ENCODE results near the gene OR7A10.

Gene OR7A10

DNA sequence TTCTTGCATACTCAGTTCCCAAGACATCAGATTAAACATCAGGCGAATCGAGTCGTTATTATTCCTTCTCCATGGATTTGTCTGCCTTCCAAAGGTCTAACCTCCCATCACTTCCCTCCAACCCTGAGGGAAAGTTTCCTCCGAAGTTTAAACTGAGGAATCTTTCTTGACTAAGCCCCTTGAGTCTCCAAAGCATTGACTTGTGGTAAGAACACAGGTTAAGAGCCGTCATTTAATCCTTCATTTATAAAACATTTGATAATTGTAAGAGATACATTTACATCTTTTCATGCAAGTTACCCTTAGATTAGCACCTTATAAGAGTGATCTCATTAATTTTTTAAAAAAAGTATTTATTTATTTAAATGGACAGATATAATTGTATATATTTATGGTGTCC lies at the start of gene OR7A10:
OR7A10 (minus strand) TSS at position 101 of the 400 bp plus-strand sequence. CDS start 7,045 bp downstream, outside the sequence.
- no peak for DNase-seq

DNA sequence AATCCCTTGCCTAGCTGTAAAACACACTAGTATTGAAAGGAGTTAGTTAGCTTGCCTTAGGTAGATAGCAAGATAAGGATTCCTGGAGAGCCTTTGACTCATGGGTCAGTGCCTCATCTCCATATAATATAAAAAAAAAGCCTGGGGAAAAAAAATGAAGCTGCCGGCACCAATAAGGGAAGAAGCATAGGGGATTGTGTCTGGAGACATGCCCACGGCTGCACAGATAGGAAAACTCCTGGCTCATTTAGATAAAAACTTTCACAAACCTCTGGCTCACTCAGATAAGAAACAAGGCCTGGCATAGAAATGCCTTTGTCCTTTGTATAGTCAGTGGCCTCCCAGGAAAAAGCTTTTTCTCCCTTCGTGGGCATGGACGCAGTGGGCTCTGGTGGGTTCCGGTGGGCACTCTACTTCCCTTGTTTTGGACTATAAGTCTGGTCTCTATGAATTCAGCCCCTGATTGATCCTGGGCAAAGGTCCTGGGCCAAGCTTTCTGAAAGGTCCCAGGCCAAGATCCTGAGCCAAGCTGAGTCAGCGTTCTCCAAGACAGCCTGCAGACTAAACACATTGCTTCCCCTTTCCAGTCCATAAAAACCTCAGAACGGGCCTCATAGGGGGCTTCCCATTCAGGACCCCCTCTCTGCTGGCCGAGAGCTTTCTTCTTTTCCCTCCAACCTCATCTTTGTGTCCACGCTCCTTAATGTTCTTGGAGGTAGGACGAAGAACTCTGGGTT lies 42.1 kb upstream of the OR7A10 start:
- no peak for DNase-seq

DNA sequence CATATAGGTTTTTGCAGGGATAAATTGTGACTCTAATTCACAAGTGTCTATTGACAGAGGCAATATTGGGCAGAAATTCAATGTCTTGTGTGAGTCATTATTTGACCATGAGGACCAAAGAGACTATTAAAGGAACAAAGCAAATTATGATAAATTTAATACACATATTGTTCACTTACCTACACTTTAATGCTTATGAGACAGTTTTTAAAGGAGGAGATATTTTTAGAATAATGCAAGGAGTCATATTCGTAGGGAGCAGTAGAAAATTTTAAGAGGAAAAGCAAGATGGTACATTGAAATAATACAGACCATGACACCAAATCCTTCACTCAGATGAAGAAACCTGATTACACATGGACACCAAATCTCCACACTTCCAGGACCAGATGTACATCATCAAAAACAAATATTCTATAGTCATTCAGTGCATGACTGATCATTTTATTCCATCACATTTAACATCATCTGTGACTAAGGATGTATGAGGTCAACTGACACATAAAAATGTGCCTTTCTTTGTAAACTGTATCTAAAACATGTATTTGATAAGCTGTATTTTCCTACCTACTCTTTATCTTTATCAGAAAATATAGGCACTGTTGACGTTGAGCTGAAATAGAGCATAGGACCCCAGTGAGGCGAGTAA lies 41.4 kb upstream of the OR7A10 start:
- DNase-seq: no peak

DNA sequence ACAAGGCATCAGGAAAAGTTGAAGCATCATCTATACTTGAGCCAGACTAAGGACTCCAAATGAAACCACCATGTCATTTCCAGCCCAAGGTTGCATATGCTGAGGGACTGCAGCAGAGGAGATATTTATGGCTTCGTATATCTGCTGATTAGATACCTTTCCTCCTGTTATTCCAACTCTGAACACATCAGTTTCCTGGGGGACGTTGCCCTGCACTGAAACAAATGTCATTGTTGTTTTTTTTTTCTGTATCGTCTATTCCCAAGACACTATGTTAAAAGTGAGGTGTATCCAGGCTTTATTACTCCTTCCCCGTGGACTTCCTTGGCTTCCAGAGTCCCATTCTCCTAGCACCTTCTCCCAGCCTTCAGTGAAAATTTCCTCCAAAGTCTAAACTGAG lies 37.3 kb upstream of the OR7A10 start, which contains the start of gene OR7A17:
OR7A17 (minus strand) TSS at position 101 of the 400 bp plus-strand sequence. CDS start 4,777 bp downstream, outside the sequence.
- DNase-seq: no peak

DNA sequence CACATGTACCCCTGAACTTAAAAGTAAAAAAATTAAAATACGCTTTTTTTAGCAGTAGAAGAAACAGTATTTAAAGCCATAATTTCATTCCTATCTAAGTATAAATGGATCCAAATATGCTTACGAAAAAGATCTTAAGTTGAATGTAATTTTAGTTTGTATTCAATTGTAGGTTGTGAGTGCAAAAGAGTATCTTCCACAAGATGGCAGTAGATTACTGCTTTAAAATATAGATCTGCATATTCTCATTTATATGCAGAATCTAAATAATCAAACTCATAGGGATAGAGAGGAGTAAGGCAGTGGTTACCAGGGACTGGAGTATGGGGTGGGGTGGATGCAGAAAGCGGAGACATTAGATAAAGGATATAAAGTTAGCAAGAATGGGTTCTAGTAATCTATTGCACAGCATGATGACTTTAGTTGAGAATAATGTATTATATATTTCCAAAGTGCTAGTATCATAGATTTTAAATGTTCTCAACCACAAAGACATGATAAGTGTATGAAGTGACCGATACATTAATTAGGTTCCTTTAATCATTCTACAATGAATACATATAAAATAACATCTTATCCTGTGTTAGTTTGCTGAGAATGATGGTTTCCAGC lies 23.0 kb upstream of the OR7A10 start:
- DNase-seq: no peak

DNA sequence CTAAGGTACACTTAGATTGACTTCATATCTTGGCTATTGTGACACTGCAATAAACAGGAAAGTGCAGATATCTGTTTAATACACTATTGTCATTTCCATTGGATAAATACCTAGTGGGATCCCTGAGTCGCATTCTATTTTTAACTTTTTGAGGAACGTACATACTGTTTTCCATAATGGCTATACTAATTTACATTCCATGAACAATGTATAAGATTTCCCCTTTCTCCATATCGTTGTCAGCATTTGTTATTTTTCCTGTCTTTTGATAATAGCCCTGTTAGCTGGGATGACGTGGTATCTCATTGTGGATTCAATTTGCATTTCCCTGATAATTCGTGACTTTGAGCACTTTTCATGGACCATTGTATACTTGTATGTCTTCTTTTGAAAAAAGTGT lies 19.8 kb upstream of the OR7A10 start:
- DNase-seq: no peak

DNA sequence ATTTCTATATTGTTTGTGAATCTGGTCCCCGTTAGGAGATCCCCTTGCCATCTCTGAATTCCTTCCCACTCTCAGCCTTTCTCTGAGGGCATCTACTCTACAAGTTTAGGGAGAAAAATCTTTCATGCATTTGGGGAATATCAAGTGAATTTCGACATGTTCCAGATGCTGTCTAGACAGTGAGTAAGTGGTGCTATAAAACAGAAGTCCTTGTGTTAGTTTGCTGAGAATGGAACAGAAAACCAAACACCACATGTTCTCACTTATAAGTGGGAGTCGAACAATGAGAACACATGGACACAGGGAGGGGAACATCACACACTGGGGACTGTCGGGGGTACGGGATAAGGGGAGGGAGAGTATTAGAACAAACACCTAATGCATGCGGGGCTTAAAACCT lies 5.1 kb downstream of the OR7A10 start:
- DNase-seq: no peak

DNA sequence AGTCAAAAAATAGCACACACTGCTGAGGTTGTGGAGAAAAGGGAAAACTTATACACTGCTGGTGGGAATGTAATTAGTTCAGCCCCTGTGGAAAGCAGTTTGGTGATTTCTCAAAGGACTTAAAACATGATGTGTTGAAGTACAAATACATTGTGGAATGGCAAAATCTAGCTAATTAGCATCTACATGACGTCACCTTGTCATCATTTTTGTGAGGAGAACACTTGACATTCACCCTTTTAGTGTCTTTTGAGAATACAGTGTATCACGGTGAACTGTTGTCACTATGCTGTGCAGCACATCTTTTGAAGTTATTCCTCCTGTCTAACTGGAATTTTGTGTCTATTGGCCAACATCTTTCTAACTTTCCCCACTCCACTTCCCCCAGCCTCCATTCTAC lies 5.6 kb downstream of the OR7A10 start:
- no peak for DNase-seq

DNA sequence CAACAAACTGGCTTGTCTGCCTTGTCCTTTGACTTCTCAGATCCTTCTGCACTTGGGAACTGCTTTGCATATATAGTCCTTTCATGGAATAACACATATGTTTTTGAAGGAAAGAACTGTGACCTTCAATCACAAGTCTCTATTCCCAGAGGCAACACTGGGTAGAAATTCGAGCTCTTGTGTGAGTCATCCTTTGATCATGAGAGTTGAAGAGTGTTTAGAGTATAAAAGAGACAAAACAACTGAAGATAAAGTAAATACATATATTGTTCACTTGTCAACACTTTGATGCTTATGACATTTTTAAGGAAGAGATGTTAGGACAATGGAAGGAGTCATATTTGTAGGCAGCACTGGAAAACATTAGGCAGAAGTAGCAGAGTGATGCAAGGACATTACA lies 8.5 kb downstream of the OR7A10 start:
- no peak for DNase-seq

DNA sequence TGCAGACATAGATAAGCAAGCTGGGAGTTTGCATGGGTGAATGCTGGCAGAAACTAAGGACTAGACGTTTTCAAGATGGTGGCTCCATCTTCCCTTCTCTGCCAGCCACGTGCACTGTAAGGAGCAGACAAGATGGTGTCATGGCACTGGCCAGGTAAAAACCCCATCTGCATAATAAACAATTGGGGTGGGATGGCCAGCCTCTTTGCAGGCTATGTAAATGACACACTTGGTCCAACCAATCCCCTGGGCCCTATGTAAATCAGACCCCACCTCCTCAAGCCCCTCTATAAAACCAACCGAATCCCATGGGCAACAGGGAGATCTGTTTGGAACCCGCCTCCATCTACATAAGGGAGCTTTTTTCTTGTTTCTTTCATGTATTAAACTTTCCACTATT lies 11.3 kb downstream of the OR7A10 start:
- no peak for DNase-seq

DNA sequence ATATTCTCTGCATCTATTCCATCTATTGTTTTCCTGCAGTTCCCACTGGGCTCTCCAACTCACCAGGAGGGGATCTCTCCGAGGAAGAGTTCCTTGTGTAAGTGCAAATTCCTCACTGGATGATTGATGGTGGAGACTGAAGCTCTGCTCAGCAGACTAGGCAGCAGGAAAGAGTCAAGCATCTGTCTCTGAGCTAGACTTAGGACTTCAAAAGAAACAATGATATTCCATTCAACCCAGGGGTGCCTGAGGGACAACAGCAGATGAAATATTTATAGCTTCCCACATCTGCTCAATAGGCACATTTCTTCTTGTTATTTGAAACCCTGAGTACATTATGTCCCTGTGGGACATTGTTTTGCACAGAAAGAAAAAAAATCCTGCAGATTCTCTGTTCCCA lies 13.7 kb downstream of the OR7A10 start, which contains the start of the genes OR7A5 and OR7C1:
OR7A5 (minus strand) TSS at position 175 of the 400 bp plus-strand sequence. CDS start 6,944 bp downstream, outside the sequence.
OR7C1 (minus strand) TSS at position 175 of the 400 bp plus-strand sequence. CDS start 35,049 bp downstream, outside the sequence.
- no peak for DNase-seq

DNA sequence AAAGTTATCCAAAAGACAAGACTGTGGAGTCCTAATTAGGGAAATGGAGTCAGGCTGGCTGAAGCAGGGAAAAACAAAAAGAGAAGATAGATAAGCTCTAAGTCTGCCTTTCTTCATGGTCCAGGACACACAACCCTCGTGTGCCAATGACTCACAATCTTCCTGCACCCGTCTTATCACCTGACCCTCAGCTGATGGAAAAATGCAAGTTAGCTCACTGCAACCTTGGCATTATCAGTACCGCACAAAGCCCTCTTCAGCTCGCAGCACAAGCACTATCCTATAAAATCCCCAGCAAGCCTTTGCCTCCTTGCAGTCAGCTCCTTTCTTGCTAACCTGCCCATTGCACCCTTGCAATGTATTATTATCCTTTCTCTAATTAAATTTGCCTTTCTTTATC lies 18.0 kb downstream of the OR7A10 start:
- DNase-seq: no peak

DNA sequence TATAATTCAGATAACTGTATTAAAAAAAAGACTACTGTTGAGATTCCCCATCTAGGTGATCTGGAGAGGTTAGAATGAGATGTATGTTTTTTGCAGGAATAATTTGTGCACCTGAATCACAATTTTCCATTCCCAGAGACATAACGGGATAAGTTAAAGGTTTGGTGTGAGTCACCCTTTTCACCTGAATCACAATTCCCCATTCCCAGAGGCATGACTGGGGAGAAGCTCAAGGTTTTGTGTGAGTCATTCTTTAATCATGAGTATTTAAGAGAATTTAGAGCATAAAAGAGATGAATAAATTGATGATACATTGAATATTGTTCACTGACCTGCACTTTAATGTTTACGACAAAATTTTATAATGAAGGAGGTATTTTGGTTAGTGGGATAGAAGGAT lies 22.7 kb downstream of the OR7A10 start:
- no peak for DNase-seq

DNA sequence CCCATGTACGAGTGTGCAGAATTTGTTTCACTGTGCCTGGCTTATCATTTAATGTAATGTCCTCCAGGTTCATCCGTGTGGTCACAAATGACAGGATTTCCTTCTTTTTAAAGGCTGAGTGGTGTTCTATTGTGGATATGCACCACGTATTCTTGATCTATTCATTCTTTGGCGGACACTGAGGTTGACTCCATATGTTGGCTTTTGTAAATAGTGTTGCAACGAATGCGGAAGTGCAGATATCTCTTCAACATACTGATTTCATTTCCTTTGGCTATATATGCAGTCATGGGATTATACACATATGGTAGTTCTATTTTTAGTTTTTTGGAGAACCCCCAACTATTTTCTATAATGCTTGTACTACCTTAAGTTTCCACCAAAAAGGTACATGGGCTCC lies 26.8 kb downstream of the OR7A10 start:
- no peak for DNase-seq

DNA sequence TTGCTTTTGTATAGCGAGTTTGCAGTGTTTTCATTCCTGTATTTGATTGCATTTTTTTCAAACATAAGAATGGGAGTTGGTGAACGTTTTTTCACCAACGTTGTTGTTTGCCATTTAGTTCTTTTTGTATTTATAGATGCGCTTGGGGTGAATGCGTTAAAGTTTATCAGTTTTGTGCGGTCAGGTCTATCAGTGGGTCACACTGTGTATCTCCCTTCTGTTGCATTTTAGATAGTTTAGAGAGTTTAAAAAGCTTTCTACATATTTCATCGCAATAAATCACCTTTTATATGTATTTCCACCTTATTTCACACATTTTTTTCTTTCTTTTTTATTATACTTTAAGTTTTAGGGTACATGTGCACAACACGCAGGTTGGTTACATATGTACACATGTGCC lies 30.1 kb downstream of the OR7A10 start:
- no peak for DNase-seq

DNA sequence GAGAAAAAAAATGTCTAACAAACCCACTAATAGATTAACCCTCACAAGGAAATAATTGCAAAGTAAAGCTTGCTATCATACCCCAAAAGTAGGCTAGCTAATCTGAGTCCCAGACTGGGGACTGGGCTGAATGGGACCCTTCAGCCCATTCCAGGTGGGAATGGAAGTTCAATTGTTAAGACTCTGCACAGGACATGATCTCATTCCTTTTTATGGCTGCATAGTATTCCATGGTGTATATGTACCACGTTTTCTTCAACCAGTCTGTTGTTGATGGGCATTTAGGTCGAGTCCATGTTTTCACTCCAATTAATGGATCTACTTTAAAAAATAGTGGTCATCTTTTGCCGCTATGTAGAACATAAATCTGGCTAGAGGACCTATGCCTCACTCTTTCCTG lies 31.7 kb downstream of the OR7A10 start:
- no peak for DNase-seq

DNA sequence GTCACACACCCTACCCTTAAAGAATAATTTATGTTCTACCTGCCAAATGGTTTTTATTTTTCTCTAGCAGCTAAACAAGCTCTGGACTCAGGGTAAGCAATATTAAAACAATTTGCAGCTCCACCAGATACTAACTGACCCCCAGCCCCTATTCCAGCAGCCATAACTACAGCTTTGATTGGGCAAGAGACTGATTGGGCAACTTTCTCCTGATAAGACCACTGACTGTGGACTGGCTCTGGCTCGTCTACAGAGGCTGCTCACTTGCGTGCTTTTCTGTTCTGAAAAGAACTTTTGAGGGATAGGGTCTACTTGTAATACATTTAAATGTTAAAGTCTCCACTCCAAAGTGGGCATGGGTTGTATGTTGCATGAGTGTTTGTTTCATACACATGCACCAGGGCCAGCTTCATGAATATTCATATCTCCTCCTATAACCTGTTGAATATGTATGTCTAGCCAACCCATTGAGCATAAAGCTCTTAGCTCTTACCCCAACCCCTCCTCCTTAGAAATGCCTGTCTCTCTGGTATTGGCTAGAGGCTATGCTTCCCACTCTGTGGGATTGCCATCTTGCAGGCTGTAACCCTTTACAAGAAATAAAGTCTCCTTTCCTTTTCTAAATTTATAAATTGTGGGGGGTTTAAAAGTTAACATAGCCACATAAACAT lies 33.6 kb downstream of the OR7A10 start:
- DNase-seq: no peak

DNA sequence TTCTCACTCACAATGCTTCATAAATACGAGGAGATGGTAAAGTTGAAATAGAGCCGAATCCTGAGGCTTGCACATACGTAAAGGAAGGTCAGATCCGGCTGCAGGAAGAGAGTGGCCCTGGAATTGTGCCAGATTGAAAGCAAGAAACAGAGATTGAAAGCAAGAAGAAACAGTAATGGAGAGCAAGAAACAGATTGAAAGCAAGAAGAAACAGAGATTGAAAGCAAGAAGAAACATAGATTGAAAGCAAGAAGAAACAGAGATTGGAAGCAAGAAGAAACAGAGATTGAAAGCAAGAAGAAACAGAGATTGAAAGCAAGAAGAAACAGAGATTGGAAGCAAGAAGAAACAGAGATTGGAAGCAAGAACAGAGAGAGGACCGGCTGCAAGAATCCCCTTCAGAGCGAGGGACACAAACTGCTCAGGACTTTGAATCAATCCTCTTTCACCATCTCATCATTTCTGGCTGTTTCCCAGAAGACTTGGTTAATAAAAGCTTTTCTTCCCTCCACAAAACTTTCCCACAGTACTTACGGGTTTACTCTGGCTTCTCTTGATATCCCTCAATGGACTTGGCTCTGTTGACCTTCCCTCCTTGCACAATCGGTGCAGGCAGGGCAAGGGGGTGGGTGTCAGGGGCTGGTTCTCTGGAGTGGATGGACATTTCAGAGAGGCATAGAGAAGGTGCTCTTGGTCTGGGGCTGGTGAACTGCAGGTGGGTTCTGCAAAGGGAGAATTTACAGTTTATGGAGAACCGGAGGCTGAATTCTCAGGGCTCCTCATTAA lies 39.3 kb downstream of the OR7A10 start:
- no peak for DNase-seq

DNA sequence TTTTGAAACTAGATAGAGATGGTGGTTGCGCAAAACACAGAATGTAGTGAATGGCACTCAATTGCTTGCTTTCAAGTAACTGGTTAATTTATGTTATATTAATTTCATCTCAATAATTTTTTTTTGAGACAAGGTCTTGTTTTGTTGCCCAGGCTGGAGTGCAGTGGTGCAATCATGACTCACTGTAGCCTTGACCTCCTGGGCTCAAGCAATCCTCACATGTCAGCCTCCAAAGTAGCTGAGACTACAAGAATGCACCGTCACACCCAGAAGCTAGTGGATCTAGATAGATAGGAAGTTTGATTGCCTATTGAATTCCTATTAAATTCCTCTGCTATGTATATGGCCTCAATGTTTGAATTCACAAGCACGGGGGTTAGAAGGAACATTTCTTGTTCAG lies 44.0 kb downstream of the OR7A10 start:
- DNase-seq: no peak

DNA sequence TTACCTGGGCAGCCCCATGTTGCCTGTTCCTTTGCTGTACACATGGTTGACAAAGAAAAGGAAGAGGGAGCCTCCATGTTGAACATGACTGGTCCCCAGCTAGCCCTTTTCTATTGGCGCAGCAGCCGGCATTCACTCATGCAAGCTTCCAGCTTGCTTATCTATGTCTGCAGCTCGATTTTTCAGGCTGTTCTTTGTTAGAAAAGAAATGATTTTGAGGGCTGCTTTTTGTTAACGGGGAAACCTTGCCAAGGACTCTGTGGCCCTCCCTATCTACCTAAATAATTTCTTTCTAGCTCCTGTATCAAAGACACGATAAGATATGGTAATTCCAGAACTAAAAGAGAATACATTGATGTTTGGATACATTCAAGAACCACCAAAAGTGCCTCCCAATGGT lies 50.0 kb downstream of the OR7A10 start:
- DNase-seq: no peak

DNA sequence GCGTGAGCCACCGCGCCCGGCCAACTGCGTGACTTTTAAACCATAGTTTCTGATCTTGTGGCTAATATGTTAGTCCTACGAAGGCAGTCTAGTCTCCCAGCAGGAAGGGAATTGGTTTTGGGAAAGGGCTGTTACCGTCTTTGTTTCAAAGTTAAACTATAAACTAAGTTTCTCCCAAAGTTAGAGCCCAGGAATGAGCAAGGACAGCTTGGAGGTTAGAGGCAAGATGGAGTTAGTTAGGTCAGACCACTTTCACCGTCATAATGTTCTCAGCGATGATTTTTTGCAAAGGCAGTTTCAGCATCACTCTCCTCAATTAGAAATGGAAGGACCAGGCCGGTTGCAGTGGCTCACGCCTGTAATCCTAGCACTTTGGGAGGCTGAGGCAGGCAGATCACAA lies 52.7 kb downstream of the OR7A10 start:
- no peak for DNase-seq

DNA sequence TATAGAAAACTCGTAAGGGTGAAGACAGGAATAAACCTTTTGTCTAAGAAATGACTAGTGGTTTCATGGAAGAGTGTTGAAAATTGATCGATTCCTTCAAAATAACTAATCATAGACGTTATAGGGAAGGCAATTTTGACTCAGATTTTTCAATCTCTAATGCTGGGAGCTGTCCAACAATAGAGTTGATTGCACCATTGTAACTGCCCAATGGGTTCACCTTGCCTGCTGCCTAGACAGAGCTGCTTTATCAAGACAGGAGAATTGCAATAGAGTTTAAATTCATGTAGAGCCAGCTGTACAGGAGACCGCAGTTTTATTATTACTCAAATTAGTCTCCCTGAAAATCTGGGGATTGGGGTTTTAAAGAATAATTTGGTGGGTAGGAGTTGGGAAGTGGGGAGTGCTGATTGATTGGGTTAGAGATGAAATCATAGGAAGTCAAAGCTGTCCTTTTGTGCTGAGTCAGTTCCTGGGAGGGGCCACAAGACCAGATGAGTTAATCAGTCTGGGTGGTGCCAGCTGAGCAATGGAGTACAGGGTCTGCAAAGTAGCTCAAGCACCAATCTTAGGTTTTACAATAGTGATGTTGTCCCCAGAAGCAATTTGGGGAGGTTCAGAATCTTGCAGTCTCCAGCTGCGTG lies 53.5 kb downstream of the OR7A10 start:
- DNase-seq: no peak

Data from stimulated activated CD4-positive, alpha-beta T cell treated with anti-CD3 and anti-CD28 coated beads, Interleukin-4, amount 100 ng/mL, for 24 hours (primary cell).